HG03354 (cell line): Measurements from ENCODE around the gene C22orf15.

ENCODE experiments used
- ATAC-seq: cut with Tn5 transposase; IDR thresholded peaks from one replicate; pipeline ENCODE4 v1.9.1; 2021; ENCODE audit warnings: mild to moderate bottlenecking; ENCODE audit not compliant: unreplicated experiment, poor library complexity, severe bottlenecking

The C22orf15 gene

DNA sequence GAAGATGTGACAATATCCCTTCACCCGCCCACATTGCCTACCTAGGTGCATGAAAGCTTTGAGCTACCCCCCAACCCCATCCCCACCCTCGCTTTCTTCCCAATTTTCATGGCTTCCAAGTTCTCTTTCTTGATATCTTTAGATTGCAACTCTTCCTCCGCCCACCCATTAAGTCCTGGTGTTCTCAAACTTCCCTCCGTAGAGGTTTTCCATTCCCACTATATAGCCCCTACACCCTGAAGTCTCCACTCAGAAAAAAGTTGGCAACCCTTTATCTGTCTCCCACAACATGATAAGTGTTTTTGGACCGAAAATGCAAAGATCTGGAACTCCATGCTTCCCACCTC, 12.4 kb upstream of the C22orf15 start:
- no peak for ATAC-seq

GRCh38 chr22:23750714-23751440, 11.9 kb upstream of the C22orf15 start, which contains the start of gene ZNF70:
ZNF70 (minus strand) TSS chr22:23751112; CDS start chr22:23745140, 5,972 bp downstream.
- peak; percentile 73 for ATAC-seq

DNA sequence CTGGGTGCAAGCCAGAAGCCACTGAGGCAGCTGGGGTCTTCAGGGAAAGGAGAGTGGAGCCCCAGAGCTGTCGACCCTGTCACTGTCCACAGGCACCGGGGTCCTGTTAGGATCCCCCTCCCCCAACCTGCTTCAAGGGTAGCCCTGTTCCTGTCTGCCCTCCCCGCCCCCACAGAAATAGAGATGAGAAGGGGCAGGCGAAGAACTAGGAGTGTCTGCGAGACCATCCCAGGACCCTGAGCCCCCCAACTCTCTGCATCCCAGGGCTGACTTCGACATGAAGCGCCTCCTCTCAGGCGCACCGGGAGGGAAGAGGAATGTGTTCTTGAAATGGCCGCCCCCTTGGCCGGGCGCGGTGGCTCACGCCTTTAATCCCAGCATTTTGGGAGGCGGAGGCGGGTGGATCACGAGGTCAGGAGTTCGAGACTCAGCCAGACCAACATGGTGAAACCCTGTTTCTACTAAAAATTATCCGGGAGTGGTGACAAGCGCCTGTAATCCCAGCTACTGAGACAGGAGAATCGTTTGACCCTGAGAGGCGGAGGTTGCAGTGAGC, 11.3 kb upstream of the C22orf15 start:
- peak; percentile 5 for ATAC-seq

DNA sequence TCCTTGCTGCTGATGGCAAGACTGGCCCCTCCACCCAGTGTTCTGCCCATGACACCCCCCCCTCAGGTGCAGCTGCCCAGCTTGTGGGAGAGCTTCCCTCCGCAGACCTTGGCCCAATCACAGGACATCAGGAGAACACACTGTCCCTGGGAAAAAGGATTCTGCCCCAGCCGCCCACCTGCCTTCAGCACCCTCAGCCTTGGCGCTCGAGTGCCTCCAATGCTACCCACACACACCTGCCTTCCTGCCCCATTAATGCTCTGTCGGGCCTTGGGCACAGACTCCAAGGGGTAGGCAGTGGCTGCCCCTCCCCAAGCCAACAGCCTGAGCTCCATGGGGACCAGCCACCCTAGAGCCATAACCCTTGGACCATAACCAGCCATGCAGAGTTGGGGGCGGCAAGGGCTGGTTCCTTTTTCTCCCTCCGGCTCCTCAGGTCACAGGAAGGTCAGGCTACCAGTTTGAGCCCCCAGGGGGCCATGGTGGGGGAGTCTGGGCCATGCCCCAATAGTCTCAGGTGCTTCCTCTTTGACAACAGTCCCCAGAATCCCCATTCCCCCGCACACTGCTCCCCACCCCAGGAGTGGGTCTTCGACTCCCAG, 10.6 kb upstream of the C22orf15 start:
- ATAC-seq: peak; percentile 41

DNA sequence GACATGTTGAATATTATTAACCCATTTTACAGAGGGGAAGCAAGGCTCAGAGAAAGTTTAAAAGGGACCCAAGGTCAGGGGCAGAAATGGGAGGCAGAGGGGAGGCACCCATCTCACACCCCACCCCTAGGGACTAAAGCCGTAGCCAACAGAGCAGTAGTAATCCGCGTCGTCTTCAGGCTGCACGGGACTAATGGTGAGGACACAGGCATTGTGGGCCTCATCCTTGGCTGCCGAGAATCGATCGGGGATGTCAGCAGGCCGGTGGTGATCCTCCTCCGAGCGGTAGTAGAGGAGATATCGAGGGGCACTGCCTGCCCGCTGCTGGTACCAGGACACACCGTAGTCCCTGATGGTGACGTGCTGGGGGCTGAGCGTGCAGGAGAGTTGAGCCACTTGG, 10.0 kb upstream of the C22orf15 start:
- ATAC-seq: peak; percentile 17

- ATAC-seq: no peak
Observed at GRCh38 chr22:23753385-23753784, 9.4 kb upstream of the C22orf15 start.

DNA sequence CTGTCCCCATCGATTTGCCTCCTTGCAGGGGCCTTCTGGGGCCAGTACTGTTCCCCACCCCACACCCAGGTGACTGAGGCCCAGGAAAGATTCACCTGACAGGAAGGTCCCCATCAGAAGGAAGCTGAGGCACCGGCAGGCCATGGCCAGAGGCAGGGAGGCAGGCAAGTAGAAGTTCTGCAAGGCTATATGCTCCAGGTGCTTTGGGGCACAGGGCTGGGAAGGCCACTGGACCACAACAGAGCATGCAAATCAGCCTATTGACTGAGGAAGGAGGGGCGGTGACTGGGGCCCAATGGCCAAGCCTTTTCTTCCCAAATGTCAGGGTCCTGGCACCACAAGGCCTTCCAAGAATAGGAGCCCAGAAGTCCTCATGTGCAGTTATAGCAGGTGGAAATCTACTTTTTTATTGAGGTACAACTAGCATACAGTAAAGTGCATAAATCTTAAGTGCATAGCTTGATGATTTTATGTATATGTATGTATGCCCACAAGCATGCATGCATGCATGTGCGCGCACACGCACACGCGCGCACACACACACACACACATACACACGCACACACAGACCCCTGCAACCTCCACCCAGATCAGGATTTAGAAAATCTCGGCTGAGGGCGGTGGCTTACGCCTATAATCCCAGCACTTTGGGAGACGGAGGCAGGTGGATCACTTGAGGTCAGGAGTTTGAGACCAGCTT, 8.4 kb upstream of the C22orf15 start, which contains the start of gene VPREB3:
VPREB3 (minus strand) TSS at position 206 of the 700 bp plus-strand sequence; CDS start at position 144, 62 bp downstream.
- ATAC-seq: no peak

GRCh38 chr22:23754980-23755636, 7.7 kb upstream of the C22orf15 start:
- ATAC-seq: no peak

DNA sequence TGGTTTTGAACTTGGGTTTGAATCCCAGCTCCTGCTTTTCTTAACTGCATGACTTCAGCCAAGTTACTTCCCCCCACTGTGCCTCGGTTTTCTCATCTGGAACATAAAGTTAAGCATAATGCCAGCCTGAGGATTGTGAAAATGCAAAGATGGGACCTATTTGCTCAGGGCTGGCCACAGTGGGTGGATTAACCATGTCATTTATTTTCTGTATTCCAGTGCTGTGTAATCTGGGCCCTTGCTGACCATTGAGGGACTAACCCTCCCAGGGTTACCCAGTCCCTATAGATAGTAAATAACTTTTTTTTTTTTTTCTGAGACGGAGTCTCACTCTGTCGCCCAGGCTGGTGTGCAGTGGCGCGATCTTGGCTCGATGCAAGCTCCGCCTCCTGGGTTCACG, 7.1 kb upstream of the C22orf15 start:
- ATAC-seq: no peak

DNA sequence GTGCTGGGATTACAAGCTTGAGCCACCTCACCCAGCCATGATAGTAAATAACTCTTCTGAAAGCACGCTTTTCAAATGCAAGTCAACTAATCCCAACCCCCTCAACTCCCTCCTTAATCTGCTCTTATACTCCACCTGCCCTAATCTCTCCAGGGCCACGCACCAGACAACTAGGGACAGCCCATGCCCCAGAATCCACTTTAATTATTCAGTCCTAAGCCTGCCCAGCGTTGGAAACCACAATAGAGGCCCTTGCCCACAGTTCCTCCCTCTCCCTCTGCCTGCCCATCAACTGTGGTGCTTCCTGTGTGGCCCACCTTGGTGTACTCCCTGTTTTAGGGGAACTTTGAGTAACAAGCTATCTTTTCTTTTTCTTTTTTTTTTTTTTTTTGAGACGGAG, 5.9 kb upstream of the C22orf15 start:
- no peak for ATAC-seq

DNA sequence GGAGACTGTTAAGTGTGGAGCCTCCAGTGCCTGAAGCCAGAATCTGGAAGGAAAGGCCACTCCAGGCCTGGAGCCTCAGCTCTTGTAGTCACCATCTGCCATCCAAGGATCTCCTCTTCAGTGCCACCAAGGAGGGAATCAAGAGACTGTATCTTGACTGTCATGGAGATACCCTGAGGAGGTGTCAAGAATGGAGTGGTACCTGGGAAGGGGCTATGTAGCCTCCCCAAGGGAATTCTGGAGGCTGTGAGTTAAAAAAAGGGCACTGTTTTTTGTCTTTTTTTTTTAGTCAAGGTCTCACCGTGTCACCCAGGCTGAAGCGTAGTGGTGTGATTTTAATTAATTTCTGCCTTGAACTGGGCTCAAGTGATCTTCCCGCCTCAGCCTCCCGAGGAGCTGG, 3.2 kb upstream of the C22orf15 start:
- ATAC-seq: no peak

- no peak for ATAC-seq
Observed at GRCh38 chr22:23760056-23760455, 2.7 kb upstream of the C22orf15 start.

DNA sequence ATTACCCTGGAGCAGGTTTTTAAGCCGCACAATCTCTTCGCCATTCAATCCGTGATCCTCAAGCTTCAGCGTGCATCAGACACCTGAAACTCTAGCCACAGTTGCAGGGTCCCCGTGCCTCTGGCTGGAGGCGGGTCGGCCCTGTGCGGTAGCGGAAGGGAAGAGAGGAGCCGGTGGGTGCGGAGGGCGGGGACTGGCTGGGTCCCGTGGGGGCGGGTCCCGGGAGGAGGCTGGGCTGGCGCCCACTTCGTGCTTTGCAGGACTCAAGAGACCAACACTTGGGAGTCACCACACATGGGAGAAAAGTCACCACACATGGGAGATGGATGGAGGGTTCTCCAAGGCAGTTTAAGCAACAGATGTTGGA, 772 bp downstream of the C22orf15 start:
- ATAC-seq: no peak

DNA sequence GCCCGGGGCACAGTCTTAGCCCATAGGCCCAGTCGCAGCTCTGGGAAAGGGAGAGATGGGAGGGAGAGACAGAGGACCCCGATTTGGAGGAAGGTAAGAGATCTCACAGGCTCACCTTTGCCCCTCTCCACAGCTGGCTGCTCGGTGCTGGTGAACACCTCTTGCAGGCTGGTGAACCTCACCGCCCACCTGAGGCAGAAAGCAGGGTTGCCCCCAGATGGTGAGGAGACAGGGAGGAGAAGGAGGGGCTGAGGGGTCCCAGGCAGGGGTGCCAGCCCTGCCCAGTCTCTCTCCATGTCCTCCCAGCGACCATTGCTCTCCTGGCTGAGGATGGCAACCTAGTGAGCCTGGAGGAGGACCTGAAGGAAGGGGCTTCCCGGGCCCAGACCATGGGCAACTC, 1.2 kb downstream of the C22orf15 start:
- ATAC-seq: no peak

- no peak for ATAC-seq
Observed at GRCh38 chr22:23764899-23765881, 2.4 kb downstream of the C22orf15 start.

DNA sequence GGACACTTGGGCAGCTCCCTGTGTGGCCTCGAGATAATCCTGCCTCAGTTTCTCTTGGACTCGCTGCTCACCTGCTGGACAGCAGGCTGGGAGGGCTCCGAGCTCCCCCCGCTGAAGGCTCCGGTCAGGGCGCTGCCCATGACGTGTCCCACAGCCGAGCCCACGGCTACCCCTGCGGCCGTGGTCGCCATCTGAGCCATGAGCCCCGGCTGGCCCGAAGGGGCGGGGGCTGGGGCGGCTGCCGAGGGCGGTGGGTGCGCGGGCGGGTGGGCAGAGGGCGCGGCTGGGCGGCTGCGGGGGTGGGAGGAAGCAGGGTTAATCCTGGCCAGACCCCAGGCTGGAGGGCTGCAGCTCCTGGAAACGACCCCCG, 4.5 kb downstream of the C22orf15 start:
- no peak for ATAC-seq

- ATAC-seq: peak; percentile 63
Observed at GRCh38 chr22:23767673-23768548, 5.1 kb downstream of the C22orf15 start, which contains the start of gene CHCHD10. CHCHD10 (minus strand) TSS chr22:23767972; CDS start chr22:23767874, 98 bp downstream.

DNA sequence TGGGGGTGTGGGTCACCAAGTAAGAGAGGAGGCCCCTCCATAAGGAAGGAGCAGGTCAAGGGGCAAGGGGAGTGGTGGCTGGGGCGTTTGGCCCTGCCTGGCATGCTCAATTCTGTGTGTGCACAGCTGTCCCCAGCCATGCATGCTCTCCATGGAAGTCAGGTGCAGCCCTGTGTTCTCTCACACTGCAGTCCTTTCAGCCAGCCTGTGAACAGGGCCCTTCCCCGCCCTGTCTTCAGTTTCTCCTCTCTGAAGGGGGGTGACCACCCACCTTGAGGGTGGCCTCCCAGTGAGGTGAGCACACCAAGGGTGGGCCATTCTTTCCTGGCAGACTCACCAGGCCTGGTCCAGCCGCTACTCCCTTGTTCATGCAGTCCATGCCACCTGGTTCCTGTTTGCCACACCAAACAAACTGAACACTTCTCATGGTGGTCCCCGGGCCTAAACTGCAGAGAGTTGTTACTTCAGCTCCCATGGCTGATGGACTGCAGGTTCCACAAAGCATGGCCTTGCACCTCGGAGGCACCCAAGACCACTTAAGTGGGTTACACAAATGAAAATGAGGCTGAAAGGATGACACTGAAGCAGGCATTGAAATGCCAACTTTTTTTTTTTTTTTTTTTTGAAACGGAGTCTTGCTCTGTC, 6.7 kb downstream of the C22orf15 start:
- ATAC-seq: no peak
